ENCODE results near the gene COL25A1. TPM values are rescaled to one million over a fixed set of nuclear protein-coding genes. Genes with fewer than 3 reads are reported as not detected.

The COL25A1 gene
- total and polyA plus RNA-seq, 5 donors, result 0.22 to 0.77 (median 0.31) TPM

- Histone ChIP-seq H3K4me1 (ENCODE audit: control insufficient read depth, insufficient read depth, low read length) (no peaks in the 10 kb centered on the region), H3K27me3 (ENCODE audit: control insufficient read depth, insufficient read depth) (no peaks in the 10 kb centered on the region), H3K4me3 (ENCODE audit: low read length) (no peak overlapping the region), H3K27ac (ENCODE audit: low read length) (no peak overlapping the region), H3K9me3 (ENCODE audit: control insufficient read depth, low read length) (no peaks in the 10 kb centered on the region)
- ATAC-seq (no peak), DNase-seq (no peak)
- WGBS, result 87% methylated on average over 3 of the region's 3 CpGs
- intact Hi-C loops (cut with DNase I), result no loop called here
These were observed 375.7 kb downstream of the COL25A1 start for GRCh38 chr4:108926781-108927180.

GRCh38 chr4:108926061-108926460 lies 376.4 kb downstream of the COL25A1 start:
- Histone ChIP-seq H3K9me3 (ENCODE audit: control insufficient read depth, low read length) (no peaks in the 10 kb centered on the region), H3K27ac (ENCODE audit: low read length) (no peak overlapping the region), H3K27me3 (ENCODE audit: control insufficient read depth, insufficient read depth) (no peaks in the 10 kb centered on the region), H3K4me1 (ENCODE audit: control insufficient read depth, insufficient read depth, low read length) (no peaks in the 10 kb centered on the region), H3K4me3 (ENCODE audit: low read length) (no peak overlapping the region)
- intact Hi-C loops (cut with DNase I), result no loop called here
- 57% methylated on average over 1 of the region's 1 CpG for WGBS
- ATAC-seq (no peak), DNase-seq (no peak)

- H3K27me3 ChIP-seq (ENCODE audit: control insufficient read depth, insufficient read depth), result no peaks in the 10 kb centered on the region
These were observed 380.3 kb downstream of the COL25A1 start for GRCh38 chr4:108922191-108922590.

GRCh38 chr4:108920395-108921087 lies 381.9 kb downstream of the COL25A1 start:
- 51% methylated on average over 2 of the region's 2 CpGs for WGBS
- ATAC-seq, result no peak

More at GRCh38 chr4:108922191-108922590, 380.3 kb downstream of the COL25A1 start:
- ATAC-seq (no peak), DNase-seq (no peak)
- WGBS, result 92% methylated on average over 5 of the region's 5 CpGs
- intact Hi-C loops (cut with DNase I), result no loop called here
- no peak overlapping the region for H3K27ac ChIP-seq (ENCODE audit: low read length)
- H3K9me3 ChIP-seq (ENCODE audit: control insufficient read depth, low read length), result no peaks in the 10 kb centered on the region
- no peaks in the 10 kb centered on the region for H3K4me1 ChIP-seq (ENCODE audit: control insufficient read depth, insufficient read depth, low read length)
- no peak overlapping the region for H3K4me3 ChIP-seq (ENCODE audit: low read length)

GRCh38 chr4:108919226-108919893 lies 383.1 kb downstream of the COL25A1 start:
- WGBS, result 67% methylated on average over 5 of the region's 5 CpGs
- ATAC-seq (no peak), DNase-seq (no peak)
- Histone ChIP-seq H3K9me3 (ENCODE audit: control insufficient read depth, low read length) (no peaks in the 10 kb centered on the region), H3K4me3 (ENCODE audit: low read length) (no peak overlapping the region), H3K27ac (ENCODE audit: low read length) (no peak overlapping the region), H3K4me1 (ENCODE audit: control insufficient read depth, insufficient read depth, low read length) (no peaks in the 10 kb centered on the region), H3K27me3 (ENCODE audit: control insufficient read depth, insufficient read depth) (no peaks in the 10 kb centered on the region)
- intact Hi-C loops (cut with DNase I), result no loop called here

More at GRCh38 chr4:108920395-108921087, 381.9 kb downstream of the COL25A1 start:
- no peak overlapping the region for H3K4me3 ChIP-seq (ENCODE audit: low read length)
- intact Hi-C loops (cut with DNase I), result no loop called here
- no peaks in the 10 kb centered on the region for H3K9me3 ChIP-seq (ENCODE audit: control insufficient read depth, low read length)
- H3K27ac ChIP-seq (ENCODE audit: low read length), result no peak overlapping the region
- H3K4me1 ChIP-seq (ENCODE audit: control insufficient read depth, insufficient read depth, low read length), result no peaks in the 10 kb centered on the region
- no peak for DNase-seq
- H3K27me3 ChIP-seq (ENCODE audit: control insufficient read depth, insufficient read depth), result no peaks in the 10 kb centered on the region

GRCh38 chr4:108917255-108917654 lies 385.2 kb downstream of the COL25A1 start:
- H3K27ac ChIP-seq (ENCODE audit: low read length), result no peak overlapping the region
- H3K27me3 ChIP-seq (ENCODE audit: control insufficient read depth, insufficient read depth), result no peaks in the 10 kb centered on the region
- no peak overlapping the region for H3K4me3 ChIP-seq (ENCODE audit: low read length)
- WGBS, result 65% methylated on average over 5 of the region's 5 CpGs
- intact Hi-C loops (cut with DNase I), result no loop called here
- H3K4me1 ChIP-seq (ENCODE audit: control insufficient read depth, insufficient read depth, low read length), result no peaks in the 10 kb centered on the region
- DNase-seq (no peak), ATAC-seq (no peak)
- H3K9me3 ChIP-seq (ENCODE audit: control insufficient read depth, low read length), result no peaks in the 10 kb centered on the region

- Histone ChIP-seq H3K4me3 (ENCODE audit: low read length) (no peak overlapping the region), H3K27me3 (ENCODE audit: control insufficient read depth, insufficient read depth) (no peaks in the 10 kb centered on the region), H3K9me3 (ENCODE audit: control insufficient read depth, low read length) (no peaks in the 10 kb centered on the region), H3K27ac (ENCODE audit: low read length) (no peak overlapping the region), H3K4me1 (ENCODE audit: control insufficient read depth, insufficient read depth, low read length) (no peaks in the 10 kb centered on the region)
- intact Hi-C loops (cut with DNase I), result no loop called here
- ATAC-seq (no peak), DNase-seq (no peak)
- WGBS, result 96% methylated on average over 4 of the region's 4 CpGs
These were observed 385.8 kb downstream of the COL25A1 start for GRCh38 chr4:108916638-108917037.

- H3K27ac ChIP-seq (ENCODE audit: low read length), result no peak overlapping the region
- intact Hi-C loops (cut with DNase I), result no loop called here
These were observed 395.5 kb downstream of the COL25A1 start for GRCh38 chr4:108906866-108907367.

GRCh38 chr4:108906006-108906405 lies 396.5 kb downstream of the COL25A1 start:
- no peaks in the 10 kb centered on the region for H3K9me3 ChIP-seq (ENCODE audit: control insufficient read depth, low read length)
- 91% methylated on average over 6 of the region's 6 CpGs for WGBS
- no peaks in the 10 kb centered on the region for H3K27me3 ChIP-seq (ENCODE audit: control insufficient read depth, insufficient read depth)
- peak in 1 of 3 donors; percentile 25 for DNase-seq
- no peak overlapping the region for H3K27ac ChIP-seq (ENCODE audit: low read length)
- no peaks in the 10 kb centered on the region for H3K4me1 ChIP-seq (ENCODE audit: control insufficient read depth, insufficient read depth, low read length)
- no peak for ATAC-seq
- intact Hi-C loops (cut with DNase I), result no loop called here
- no peak overlapping the region for H3K4me3 ChIP-seq (ENCODE audit: low read length)

More at GRCh38 chr4:108906866-108907367, 395.5 kb downstream of the COL25A1 start:
- no peak overlapping the region for H3K4me3 ChIP-seq (ENCODE audit: low read length)
- H3K4me1 ChIP-seq (ENCODE audit: control insufficient read depth, insufficient read depth, low read length), result no peaks in the 10 kb centered on the region
- H3K27me3 ChIP-seq (ENCODE audit: control insufficient read depth, insufficient read depth), result no peaks in the 10 kb centered on the region
- 82% methylated on average over 8 of the region's 8 CpGs for WGBS
- DNase-seq, result peak in 1 of 3 donors; percentile 10
- no peak for ATAC-seq
- H3K9me3 ChIP-seq (ENCODE audit: control insufficient read depth, low read length), result no peaks in the 10 kb centered on the region

GRCh38 chr4:108903464-108904221 lies 398.8 kb downstream of the COL25A1 start:
- ATAC-seq (no peak), DNase-seq (no peak)
- H3K4me3 ChIP-seq (ENCODE audit: low read length), result no peak overlapping the region
- no peaks in the 10 kb centered on the region for H3K27me3 ChIP-seq (ENCODE audit: control insufficient read depth, insufficient read depth)
- no peaks in the 10 kb centered on the region for H3K4me1 ChIP-seq (ENCODE audit: control insufficient read depth, insufficient read depth, low read length)
- intact Hi-C loops (cut with DNase I), result no loop called here
- H3K9me3 ChIP-seq (ENCODE audit: control insufficient read depth, low read length), result no peaks in the 10 kb centered on the region
- WGBS, result 83% methylated on average over 4 of the region's 4 CpGs
- H3K27ac ChIP-seq (ENCODE audit: low read length), result no peak overlapping the region

- intact Hi-C loops (cut with DNase I), result no loop called here
- ATAC-seq (no peak), DNase-seq (no peak)
- H3K4me3 ChIP-seq (ENCODE audit: low read length), result no peak overlapping the region
- H3K4me1 ChIP-seq (ENCODE audit: control insufficient read depth, insufficient read depth, low read length), result no peaks in the 10 kb centered on the region
- no peaks in the 10 kb centered on the region for H3K27me3 ChIP-seq (ENCODE audit: control insufficient read depth, insufficient read depth)
- 58% methylated on average over 3 of the region's 3 CpGs for WGBS
- no peak overlapping the region for H3K27ac ChIP-seq (ENCODE audit: low read length)
- no peaks in the 10 kb centered on the region for H3K9me3 ChIP-seq (ENCODE audit: control insufficient read depth, low read length)
These were observed 399.7 kb downstream of the COL25A1 start for GRCh38 chr4:108902769-108903168.
